Inflammatory macrophage (primary cell): ENCODE data around the gene ANKRD1.
"Not testable (repeated sequence)": the region's sequence is repeated elsewhere in the genome, so short reads cannot be mapped to it uniquely, and the experiment has no call there.

Source experiments
- DNase-seq, 2 donors: peaks; one replicate each; pipeline ENCODE4 v3.0.0-alpha.2; 2020 to 2022
- total RNA-seq, 18 experiments: gene quantifications; one replicate each; lab custom pipeline; 2026; ENCODE audit warnings: mixed read lengths in 6 of 18, inconsistent platforms in 2 of 18; lab: John Stamatoyannopoulos, UW

The ANKRD1 gene
- 0 to 1.2 (median 0.02) reads per million in 18 experiments for total RNA-seq

DNA sequence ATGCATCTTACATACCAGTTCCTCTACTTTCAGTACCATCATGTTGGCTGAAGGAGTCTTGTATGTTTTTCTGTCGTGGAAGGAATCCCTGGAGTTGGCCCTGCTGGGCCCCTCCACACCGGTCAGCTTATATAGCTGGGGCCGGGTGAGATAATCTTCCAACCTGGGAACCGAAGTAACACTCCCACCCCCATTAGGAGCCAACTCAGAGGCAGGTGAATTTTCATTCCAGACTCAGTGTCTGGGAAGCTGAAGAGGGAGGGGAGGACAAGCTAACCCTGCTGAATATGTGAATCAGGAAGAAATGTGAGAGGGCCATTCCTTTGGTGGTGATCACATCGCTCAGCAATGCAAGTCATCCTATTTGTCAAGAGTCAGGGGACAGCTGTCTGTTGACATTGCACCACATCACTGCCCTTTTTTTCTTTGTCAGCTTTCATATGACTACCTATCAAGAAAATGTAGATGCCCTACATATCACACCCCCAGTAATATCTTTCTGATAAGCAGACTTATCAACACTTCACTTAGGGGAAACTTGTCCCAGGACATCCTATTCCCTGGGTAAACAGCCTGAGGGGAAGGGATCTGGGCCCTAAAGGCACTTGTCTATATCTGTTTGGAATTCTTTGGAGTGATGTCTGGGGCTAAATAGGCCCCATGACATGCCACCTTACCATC lies at the start of gene ANKRD1:
Gene ANKRD1, minus strand, starts transcription at position 102 of the 681 bp plus-strand sequence. Its CDS starts 60 bp downstream, at position 42.
- no peak for DNase-seq

DNA sequence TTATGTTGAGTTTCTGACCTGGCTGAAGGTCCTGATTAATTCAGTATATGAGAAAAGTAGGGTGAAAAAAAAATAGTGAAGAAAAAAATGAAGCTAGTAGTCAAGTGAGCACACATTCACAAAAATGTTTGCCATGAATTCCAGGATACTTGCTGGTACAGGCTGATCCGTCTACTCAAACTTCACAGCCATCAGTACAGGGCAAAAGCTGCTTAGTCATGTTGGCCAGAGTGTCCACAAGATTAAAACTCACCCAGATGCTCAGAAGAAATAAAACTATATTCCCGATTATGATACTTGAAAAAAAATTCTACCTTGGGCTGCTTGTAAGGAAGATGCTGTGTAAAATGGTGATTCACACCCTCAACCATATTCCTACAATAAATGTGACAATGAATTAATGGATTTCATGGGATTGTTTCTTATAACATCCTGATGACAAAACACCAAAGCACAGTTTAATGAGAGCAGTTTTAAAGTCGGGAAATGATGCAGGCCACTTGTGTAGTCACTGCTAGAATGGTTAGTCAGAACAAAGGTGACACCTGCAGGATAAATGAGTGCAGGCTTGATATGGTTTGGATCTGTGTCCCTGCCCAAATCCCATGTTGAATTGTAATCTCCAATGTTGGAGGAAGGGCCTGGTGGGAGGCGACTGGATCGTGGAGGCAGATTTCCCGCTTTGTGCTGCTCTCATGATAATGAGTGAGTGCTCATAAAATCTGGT lies 49.2 kb upstream of the ANKRD1 start:
- DNase-seq, result no peak

DNA sequence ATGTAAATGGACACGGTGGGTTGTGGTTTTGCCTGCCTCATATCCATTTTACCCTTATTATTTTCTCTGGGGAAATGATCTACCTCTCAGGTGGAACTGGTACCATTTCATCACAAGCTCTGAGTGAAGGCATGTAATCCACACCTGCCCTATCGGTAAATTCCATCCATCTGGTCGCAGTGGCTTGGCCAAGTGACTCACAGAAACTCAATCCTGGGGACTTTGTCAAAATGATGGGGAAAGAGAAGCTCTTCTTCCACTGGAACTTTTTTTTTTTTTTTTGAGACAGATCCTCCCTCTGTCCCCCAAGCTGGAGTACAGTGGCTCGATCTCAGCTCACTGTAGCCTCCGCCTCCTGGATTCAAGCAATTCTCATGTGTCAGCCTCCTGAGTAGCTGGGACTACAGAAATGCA lies 48.2 kb upstream of the ANKRD1 start:
- DNase-seq, result no peak

DNA sequence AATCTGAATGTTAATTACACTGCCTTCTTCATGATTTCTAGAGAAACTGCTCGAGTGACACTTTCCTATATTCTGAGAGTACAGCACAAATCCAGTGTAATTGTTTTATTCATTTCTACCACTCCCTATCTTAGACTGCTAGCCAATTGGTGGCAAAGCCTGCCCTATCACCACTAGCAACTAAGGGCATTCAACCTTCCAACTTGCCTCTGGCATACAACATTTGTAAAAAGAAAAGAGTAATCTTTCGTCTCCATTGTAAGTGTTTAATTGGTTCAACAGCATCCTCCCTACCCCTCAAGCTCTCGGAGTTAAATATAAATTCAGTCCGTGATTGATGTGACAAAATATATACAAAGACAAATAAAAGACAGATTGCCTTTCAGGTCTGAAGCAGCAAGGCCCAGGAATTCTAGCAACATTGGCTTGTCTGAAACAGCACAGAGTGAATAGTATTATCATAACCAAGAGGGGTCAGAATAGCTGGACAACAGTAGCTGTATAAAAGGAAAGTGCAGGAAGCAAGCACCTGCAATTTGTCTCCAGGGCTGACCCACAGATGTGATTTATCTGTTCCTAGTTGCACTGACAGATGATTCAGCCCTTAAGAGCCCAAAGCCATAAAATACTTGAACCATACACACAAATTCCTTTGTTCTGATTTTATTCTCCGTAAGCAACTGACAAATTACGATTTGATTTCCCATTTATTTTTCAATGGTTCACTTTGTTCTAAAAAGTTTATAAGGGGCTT lies 47.6 kb upstream of the ANKRD1 start:
- no peak for DNase-seq

DNA sequence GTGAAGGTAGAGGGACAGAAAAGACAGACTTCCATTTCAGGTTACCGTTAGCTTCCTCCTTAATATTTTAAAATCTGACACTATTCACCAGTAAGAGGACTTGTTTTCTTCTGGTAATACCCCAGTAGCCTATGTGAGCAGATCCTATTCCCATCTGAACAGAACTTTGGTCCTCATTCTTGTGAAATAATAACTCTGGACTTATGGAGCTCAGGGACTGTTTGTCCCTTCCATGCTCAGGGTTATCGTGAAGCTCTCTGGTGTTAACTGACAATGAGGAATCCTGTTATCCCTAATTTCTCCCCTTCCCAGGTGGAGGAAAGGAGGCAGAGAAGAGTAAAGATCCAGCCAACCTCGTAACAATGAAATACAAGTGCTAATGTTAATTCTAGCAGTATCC lies 47.0 kb upstream of the ANKRD1 start:
- DNase-seq, result no peak

DNA sequence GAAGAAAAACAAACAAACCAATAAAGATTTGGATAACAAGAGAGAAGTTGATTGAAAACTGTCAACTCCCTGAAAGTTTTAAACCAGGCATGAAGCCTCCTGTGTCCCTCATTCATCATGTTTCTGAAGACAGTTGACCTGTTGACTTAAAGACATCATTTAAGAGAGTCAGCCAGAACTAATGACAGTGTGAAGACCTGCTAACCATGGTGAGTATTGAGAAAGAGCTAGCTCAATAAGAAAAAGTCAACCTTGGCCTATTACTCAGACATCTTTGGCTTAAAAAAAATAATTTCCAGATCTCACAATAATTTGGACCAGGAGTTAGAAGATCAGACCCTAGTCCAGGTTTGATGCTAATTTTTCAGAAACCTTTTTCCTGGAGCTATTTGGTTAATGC lies 45.3 kb upstream of the ANKRD1 start:
- no peak for DNase-seq

DNA sequence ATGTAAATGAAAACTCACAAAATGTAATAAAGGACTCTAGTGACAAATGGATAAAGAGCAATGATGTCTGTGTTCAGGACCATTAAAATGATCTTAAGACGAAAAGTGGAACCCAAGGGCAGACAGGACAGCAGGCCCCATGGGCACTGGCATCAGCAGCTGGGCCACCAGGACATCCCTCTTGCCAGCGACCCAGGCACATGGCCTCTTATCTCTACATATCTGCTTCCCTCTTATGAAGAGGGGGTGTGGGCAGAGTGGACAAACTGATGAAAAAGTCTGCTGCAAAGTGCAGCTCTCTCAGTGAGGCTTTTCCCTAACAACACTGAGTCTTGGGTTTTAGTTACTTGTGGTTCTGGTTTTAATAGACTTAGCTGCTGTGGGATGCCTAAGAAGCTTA lies 44.8 kb upstream of the ANKRD1 start:
- DNase-seq, result no peak

DNA sequence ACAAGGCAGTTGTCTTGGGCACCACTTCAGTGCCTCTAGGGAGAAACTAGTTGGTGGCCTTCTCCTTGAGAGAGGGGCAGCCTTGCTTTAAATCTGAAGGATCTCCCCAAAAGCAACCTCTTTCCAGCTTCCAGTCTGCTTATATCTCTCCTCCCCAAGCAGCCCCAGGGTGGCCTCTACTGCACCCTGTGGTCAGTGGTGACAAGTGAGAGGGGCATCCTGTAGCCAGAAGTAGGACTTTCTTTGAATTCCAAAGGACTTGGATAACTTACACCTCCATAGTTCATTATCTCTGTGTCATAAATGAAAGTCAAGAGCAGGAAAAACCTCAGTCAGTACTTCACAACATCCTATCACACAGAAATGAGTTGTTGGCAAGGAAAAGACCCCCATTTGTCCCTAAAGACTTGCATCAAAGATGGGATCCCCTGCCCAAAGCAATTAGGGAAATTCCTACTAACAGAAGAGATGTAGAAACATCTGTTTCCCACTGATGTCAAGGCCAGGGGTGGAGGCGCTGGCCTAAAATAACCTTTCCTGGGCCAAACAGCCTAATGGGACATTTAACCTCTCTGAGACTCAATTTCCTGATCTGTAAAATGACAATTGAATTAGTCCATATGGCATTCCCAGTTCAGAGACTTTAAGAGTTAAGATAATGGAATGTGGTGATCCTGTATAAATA lies 44.0 kb upstream of the ANKRD1 start:
- DNase-seq, result no peak

DNA sequence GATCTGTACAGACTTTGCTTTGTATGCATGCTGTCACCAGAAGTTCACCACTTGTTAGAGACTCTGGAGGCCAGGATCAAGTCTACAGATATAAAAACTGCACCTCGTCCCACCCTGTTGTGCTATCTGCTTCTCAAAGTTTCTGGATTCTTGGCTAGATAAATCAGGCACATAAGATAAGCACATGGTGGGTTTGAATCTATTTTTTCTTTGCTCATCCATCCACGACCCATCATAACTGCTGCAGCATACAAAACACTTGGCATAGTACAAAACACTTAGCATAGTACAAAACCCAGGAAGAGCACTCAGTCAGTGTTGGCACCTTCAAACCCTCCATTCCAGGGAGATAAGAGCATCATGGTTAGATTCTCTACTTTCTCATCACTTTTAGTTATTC lies 42.4 kb upstream of the ANKRD1 start:
- DNase-seq, result no peak

DNA sequence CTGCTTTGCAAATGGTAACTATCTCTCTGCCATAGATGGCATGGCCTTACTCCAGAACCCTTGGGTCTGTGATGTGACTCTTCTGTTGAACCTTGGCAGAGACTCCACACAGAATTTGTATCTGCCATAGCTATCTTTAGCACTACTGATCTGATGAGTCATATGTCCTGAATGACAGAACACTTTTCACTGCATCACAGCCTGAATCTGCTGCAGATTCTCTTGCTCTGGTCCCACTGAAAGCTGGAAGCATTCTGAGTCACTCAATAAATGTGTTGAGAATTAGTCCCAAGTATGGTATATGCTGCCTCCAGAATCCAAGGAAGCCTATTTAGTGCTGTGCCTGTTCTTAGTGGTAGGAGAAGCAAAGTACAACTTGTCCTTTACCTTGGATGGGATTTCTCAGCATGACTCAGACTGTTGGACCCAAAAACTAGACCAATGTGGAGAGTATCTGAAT lies 39.5 kb upstream of the ANKRD1 start:
- no peak for DNase-seq

DNA sequence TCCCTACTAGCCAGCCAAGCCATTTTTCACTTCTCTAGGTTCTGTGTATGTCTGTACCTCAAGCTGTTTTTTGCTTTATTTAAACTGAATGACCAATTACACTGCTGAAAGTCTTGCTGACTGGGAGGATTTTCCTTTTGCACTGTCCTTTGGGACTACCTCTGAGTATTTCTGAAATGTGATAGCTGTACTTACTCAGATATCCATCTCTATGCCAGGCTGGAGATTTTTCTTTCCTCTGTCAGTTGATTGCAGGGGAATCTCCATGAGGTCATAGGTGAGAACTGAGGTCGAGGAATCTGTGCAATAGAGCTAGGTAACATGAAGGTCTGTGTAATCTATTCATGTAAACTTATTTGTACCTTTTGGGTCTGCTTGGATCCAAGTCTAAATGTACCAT lies 38.9 kb upstream of the ANKRD1 start:
- DNase-seq, result no peak

DNA sequence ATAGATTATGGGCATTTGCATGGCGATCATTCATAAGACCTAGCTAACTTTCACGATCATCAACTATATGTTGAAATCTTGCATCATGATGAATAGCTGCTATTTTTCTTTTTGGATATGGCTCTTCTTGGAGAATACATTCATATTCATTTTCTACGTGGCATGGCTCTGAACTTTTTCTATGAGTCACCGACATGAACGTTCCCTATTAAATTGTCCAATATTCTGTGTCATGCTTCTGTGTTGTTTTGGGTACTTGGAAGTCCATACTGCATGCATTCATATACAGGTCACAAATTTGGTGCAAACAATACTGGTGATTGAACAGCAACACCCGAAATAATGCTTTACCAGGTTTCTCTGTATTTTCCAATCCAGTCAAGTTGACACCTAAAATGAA lies 37.9 kb upstream of the ANKRD1 start:
- no peak for DNase-seq

DNA sequence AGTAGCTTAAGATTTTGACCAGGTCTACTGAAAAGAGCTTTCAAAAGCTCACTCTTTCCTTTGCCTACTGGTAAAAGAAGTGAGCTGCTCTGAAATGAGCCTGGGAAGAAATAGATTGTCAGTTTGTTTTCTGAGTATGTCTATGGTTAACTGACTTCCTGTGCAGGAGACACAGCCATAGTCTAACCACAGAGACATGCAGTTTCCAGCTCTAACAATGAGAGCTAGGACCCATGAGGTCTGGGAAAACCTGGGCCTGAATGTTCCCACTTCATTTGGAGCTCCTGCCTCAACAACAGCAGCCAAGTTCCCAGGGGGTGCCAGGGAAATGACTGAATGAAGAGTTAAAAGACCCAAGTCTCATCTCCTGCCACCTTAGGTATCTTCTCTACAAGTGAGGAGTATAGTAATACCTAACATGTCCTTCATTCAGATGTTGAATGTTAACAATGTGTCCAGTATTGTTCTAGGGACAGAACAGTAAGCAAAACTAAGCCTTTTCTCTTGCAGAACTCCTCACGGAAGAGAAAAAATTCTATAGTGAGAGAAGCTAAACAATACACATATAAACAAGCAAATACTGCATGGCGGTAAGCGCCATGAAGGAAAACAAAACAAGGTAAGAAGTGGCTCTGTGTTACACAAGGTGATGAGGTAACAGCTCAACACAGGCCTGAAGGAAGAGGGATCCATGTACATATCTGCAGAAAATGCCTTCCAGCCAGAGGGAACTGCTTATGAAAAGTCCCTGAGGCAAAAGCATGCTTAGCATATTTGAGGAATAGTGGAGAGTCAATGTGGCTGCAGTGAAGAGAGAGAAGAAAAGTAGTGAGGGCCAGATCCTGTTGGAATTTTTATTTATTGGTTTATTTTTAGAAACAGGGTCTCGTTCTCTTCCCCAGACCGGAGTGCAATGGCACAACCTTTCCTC lies 26.4 kb upstream of the ANKRD1 start:
- DNase-seq, result no peak

DNA sequence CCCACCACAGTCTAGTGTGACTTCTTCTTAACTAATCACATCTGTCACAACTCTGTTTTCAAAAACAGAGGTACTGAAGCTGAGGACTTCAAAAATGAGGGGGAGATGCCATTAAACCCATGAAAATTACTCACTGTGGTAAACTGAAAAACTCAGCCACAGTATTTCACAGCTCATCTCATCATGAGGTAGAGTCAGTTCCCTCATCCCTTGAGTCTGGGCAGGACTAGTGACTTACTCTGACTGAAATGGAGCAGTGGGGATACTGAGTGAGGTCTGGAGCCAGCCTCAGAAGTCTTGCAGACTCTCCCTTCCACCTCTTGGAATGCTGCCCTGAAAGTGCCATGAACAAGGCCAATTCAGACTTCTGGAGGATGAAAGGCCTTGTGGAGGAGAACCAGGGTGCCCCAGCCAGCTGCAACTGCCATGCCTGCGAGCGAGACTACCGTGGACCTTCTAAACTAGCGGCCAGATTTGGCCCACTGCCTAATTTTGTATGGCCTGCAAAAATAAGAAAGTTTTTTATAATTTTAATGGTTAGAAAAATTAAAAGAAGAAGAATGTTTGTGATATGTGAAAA lies 24.7 kb upstream of the ANKRD1 start:
- no peak for DNase-seq

DNA sequence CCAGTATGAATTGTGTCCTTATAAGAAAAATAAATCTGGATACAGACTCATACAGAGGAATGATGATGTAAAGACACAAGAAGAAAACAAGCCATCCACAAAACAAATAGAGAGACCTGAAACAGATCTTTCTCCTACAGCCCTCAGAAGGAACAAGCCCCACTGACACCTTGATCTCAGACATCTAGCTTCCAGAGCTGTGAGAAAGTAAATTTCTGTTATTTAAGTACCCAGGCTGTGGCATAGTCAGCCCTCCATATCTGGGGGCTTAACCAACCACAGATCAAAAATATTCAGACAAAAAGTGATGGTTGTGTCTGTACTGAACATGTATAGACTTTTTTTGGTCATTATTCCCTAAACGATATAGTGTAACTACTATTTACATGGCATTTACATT lies 23.9 kb upstream of the ANKRD1 start:
- DNase-seq, result no peak

DNA sequence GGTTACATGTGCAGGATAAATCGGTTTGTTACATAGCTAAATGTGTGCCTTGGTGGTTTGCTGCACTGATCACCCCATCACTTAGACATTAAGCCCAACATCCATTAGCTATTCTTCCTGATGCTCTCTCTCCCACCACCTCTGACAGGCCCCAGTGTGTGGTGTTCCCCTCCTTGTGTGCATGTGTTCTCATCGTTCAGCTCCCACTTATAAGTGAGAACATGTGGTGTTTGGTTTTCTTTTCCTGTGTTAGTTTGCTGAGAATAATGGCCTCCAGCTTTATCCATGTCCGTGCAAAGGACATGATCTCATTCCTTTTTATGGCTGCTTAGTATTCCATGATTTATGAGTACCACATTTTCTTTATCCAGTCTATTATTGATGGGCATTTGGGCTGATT lies 22.1 kb upstream of the ANKRD1 start:
- DNase-seq, result not testable (repeated sequence)

DNA sequence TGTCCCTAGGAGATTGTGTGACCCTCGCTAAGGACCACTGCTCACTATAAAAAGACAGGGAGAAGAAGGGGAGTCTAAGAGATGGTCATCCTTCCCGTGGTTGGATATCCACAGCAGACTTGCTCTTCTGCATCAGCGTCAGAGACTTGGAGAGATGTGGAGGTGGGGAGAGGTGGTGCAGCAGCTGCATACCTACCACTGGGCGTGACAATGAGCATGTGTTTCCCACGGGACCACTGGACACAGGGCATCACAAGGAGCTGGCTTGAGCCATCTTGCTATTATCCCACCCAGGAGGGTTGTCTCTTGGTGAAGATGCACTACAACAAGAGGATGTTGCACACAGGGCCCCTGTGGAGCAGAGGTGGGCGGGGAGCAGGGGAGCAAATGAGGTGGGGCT lies 18.8 kb upstream of the ANKRD1 start:
- DNase-seq, result no peak

DNA sequence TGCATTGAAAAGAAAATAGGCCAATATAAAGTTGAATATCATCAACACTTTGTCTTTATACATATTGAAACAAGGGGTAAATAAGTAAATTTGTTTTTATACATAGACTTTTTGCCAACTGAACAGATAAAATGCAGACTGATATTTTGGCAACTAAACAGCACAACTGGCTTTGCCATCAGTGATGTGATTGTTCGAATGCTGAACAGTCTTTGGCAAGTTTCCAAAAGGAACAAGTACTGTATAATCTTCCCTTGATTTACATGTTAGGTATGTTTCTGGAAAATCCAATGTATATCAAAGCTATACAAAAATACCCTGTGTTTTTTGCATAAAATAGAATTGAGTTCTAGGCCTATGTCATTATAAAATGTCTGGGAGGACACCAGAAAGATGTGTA lies 18.2 kb upstream of the ANKRD1 start:
- DNase-seq, result no peak

DNA sequence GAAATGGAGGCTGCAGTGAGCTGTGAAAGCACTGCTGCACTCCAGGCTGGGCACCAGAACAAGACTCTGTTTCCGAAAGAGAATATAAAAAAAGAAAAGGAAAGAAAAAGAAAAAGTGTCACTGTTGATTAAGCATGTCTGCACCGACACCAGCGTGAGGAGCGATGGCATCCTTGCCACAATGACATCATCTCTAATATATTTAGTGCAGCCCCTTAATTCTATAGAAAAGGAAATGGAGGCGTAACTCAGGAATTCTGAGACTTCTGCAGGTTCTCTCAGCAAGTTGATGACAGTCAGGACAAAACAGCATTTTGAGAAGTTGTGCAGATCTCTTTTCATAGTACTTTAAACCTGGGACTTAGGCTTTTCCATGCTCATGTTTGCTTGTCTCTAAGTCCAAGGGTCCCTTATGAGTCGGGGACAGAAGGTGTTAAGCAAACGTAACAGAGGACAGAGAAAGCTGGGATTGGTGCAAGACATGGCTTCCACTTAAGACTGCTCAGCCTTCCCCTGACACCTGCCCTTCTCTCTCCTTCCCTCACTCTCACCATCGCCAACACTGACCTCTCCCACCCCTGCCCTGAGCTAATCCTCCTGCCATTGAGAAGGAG lies 16.9 kb upstream of the ANKRD1 start:
- no peak for DNase-seq

DNA sequence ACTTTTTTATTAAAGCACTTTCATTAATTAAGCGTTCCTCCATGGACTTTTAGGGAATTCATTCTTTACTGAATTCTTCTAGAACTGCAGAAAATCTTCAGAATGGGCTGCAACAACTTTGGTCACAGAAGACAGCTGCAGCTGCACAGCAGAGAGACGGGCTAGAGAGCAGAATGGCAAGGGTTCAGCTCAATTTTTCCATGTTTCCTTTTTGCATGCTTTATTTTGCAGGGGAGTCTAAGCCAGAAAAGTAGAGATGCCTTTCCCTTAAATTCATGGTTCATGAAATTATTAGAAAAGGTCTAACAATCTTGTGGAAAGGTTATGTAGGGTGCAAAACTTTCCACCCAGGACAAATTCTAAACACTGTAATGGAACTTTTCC lies 15.4 kb upstream of the ANKRD1 start:
- no peak for DNase-seq
